T1000 (cell line): ENCODE measurements around the gene TMUB1.

Source experiments
- DNase-seq: peaks from one replicate; lab custom pipeline; 2025; ENCODE audit warnings: mixed read lengths; lab: John Stamatoyannopoulos, UW

Gene TMUB1

DNA sequence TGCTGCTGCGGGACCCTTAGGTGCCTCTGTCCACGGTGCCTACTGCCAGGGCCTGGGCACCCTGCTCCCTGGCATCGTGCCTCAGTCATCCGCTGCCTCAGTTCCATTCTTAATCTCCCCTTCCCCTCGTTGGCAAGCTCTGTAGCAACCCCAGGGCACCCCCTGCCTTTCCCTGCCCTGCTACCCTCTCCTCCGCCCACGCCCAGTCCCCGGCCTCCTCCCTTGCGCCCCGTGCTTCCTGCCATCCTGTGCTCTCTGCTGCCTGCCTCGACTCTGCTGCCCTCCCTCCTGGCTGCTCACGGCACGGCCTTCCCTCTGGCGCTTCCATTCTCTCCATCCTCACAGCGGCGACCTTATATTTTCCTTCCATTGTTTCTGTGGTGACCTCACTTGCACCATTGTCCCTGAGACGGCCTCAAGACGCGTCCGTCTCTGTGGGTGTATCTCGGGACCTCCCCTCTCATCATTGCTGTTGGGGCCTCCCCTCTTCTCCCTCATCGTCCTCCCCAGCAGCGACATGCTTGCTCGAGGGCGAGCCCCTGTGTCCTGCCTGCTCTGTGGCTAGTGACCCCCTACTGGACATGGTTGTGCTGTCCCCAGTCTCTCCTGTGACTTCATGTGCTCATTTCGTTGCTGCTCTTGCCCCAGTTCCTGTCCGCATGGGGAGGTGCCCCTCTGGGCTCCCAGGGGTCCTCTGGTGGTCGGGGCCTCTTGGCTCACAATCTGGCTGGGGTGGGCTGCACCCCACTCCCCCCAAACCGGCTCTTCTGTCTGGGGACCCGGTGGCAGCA lies 38.3 kb upstream of the TMUB1 start:
- no peak for DNase-seq

DNA sequence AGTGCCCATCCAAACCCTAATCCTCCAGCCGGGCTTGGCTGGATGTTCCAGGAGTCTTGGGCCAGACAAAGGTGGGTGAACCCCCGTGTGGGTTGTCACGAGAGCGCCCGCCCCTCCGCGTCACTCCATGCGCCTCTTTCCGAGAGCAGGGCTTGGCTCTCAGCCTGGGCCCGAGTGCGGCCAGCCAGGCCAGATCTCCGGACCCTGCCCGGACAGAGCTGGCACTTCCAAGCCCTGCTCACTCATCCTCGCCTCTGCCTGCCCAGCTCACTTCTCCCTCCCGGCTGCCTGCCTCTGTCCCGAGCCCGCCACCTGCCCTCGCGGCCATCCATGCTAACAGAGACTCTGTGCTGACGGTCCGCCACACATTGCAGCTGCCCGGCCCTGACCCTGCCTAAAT lies 37.6 kb upstream of the TMUB1 start:
- DNase-seq, result no peak

DNA sequence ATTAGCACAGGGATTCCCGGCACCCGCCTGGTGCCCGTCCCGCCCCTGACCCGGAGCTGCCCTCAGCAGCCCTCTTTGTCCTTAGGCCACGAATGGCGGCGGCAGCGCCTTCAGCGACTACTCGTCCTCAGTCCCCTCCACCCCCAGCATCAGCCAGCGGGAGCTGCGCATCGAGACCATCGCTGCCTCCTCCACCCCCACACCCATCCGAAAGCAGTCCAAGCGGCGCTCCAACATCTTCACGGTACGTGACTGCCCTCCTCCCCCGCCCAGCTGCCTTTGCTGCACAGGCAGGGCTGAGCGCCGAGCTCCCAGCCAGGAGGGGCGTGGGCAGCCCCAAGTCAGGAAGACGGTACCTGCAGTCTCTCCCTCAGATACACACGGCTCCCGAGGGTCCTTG lies 36.6 kb upstream of the TMUB1 start:
- no peak for DNase-seq

DNA sequence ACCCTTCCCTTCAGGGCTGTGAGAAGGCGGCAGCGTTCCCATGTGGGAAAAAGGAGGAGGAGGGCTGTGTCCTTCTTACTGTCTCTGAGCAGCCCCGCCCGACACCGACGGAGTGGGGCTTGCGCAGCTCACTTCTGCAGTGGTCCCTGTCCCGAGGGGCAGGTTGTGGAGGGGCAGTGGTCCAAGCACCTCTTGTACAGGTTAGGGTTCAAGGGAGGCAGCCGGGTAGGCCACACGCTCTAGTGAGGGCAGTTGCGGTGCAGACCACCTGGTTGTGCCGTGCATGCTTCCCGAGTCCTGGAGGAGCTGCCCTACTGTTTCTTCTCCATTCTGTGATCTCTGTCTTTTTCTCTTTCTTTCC lies 35.7 kb upstream of the TMUB1 start:
- DNase-seq, result no peak

DNA sequence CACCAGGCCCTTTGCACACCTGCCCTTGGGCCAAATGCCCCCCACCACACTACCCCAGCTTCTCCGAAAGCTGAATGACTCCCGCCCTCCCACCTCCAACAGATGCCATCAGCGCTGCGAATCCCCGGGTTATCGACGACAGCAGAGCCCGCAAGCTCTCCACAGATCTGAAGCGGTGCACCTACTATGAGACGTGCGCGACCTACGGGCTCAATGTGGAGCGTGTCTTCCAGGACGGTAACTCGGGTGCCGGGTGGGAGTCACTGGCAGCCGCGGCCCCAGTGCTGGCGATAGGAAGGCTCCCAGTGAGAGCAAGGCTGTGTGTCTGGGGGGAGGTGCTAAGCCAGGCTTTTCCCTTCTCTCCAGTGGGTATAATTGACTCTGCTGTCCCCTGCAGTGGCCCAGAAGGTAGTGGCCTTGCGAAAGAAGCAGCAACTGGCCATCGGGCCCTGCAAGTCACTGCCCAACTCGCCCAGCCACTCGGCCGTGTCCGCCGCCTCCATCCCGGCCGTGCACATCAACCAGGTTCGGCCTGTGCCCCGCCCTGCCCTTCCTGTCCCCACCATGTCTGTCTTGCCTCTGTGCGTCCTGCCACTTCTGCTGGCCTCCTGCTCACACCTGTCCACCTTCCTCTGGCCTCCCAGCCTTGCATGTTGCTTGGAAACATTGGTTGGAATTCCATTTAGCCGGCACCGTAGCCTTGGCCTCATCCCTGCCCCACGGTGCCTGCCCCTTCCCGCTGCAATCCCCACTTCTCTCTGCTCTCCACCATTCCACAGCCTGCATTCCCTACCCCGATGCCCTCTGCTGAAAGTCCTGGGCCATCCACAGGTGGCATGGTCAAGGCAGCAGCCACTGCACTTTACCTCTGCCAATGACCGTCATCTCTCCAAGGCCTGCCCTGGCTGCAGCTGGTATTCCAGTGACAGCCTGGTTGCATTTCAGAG lies 35.1 kb upstream of the TMUB1 start:
- DNase-seq, result no peak

DNA sequence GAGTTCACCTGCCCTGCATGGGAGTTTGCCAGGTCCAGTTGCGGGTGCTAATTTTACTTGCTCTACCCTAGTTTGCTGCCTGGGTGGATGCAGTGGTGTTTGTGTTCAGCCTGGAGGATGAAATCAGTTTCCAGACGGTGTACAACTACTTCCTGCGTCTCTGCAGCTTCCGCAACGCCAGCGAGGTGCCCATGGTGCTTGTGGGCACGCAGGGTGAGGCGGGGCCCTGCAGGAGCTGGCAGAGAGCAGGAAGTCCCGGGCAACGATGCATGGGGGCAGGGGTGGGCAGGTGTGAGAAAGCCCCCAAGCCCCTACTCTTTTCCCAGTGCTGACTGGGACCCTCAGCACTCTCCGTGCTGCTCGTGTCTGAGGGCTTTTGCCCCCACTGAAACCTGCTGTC lies 34.3 kb upstream of the TMUB1 start:
- DNase-seq, result no peak

DNA sequence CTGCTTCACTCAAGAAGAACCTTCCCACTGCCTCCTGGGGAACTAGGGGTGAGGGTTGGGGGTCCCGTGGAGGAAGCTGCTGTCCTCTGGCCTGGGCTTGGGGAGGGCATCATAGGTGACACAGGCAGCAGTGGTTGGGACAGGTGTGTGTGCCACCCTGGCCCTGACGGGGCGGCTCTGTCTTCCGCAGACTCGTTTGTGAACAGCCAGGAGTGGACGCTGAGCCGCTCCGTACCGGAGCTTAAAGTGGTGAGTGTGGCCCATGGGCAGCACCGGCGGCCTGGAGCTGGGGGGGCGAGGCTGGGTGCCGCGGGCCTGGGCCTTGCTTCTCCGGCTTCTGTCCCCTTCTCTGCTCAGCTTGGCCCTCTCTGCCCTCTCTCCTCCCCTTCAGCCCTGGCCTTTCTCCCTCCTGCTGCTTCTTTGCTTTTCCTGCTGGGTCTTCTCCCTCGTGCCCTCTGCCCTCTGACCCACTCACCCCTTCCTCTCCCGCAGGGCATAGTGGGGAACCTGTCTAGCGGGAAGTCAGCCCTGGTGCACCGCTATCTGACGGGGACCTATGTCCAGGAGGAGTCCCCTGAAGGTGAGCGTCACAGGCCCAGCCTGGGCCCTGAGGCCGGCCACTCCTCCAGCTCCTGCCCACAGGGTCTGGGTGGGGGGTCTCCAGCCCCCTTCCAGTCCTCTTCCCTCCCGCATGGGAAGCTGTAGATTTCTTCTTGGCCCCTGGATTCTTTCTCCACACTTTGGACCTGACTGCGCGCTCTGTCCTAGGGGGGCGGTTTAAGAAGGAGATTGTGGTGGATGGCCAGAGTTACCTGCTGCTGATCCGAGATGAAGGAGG lies 33.5 kb upstream of the TMUB1 start:
- DNase-seq, result no peak

DNA sequence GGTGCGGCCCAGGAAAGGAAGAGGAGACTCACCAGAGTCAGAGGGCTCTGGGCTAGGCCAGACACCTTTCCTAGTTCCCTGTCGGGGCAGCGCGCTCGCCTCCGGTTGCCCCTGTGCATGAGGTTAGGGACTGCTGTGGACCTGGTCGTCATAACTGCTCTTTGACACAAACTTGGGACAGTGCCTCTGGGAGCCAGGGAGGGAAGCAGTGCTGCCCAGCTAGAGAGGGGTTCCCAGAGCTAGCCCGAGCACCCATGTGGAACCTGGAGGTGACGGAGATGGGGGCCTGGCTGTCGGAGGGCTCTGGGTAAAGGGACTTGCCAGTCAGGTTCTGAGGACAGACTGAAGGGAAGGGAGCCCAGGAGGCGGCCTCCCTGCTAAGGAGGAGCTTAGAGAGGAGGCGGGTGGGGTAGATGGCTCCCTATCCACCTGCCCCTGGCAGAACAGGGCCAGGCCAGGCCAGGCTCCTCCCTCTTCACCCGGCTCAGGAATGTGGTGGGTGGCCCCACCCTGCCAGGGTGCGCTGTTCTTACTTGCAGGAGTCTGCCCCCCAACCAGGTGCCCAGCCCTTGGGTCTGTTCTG lies 32.6 kb upstream of the TMUB1 start:
- no peak for DNase-seq

DNA sequence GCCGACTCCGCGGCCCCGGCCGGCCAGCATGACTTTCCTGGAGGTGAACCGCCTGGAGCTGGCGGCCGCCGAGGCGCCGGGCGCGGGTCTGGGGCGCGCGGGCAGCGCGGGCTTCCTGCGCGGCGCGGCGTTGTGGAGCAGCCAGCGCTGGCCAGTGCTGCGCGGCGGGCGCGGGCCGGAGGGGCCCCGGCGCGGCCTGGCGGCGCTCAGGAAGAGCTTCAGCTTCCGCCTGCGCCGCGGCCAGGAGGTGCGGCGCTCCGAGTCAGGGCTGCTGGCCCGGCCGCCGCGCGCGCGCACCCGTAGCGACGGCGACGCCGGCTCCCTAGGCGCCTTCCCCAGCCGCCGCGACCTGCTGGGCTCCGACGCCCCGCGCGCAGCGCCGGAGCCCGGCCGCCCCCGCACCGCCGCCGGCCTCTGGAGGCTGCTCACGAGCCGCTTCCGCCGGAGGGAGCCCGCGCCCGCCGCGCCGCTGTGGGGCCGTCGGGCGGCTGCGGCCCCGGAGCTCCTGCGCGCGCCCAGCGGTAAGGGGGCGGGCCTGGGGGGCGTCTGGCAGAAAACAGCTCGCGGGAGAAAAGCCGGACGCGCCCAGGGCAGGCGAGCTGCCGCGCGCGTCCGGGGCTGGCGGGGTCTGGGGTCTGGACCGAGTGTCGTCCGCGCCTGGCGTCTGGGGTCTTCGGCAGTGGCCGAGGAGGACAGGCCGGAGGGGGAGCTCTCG lies 32.0 kb upstream of the TMUB1 start:
- no peak for DNase-seq

DNA sequence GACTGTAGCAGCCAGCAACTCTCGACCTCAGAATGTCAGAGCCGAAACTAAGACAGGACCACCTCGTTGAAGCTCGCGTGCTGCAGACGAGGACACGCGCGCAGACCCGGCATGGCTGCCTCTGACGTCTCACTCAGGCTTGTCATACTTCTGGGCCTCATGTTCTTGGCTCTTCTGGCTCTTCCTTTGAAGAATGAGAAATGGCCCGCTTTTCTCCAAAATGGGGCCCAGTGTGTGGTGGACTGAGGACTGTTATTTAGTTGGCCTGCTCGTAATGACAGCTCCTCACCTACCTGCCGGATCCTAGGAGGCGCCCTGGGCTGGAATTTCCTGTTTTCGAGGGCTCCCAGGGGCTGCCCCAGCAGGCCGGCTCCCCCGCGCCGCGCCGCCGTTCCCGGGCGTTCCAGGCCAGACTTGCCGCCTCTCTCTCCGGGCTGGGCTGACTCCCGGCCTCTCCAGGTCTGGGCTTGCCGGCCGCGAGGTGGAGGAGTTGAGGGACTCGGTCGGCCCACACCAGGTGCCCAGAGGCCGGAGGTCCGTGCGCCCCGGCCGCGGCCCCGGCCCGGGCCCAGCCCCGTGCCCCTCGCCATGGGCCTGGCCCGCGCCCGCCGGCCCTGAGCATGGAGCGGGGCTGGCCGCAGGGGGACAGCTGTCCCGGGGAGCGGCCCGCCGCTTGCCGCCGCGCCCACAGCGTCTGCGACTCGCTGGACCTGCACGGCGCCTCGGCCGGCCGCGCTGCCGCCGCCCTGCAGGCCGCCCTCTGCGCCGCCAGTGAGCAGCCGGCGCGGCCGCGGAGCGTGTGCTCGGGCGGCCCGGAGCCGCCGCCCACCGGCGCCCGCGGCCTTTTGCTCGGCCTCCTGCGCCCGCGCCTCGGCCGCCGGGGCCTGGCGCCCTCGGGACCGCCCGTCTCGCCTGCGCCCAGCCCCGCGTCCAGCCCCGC lies 31.1 kb upstream of the TMUB1 start:
- DNase-seq, result no peak

DNA sequence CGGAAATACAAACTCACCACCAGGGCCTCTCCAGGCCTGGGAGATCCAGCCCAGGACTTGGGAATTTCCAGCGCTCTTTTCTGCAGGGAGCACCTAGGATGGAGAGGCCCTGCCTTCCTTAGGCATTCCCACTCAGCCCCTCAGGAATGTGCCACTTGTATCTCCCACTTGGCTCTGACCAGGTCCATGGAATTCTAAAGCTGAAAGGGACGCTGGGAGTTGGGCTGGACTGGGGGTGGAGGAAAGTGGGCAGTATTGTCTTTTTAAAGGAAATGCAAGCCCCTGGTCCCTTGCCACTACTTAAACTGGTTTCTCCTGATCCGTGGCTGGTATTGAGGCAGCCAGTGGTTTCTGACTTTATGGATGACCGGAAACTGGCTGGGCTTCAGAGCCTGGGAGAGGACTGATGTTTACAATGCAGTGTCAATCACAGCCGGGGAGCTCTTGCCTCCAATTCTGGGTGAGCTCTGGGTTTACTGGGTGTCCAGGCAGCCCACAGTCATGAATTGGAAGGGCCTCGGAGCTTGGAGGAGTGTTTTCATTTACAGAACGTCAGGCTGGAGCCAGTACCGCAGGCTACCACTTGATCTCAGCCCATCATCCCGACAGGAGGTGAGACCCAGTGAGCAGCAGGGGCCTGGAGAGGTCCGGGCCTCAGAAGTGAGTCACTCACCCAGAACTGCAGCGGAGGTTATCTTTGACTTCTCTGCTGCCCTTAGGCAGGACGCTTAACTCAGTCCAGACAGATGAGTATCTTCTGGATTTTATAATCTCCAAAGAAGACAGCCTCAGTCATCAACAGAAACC lies 30.3 kb upstream of the TMUB1 start:
- peak; percentile 64 for DNase-seq

DNA sequence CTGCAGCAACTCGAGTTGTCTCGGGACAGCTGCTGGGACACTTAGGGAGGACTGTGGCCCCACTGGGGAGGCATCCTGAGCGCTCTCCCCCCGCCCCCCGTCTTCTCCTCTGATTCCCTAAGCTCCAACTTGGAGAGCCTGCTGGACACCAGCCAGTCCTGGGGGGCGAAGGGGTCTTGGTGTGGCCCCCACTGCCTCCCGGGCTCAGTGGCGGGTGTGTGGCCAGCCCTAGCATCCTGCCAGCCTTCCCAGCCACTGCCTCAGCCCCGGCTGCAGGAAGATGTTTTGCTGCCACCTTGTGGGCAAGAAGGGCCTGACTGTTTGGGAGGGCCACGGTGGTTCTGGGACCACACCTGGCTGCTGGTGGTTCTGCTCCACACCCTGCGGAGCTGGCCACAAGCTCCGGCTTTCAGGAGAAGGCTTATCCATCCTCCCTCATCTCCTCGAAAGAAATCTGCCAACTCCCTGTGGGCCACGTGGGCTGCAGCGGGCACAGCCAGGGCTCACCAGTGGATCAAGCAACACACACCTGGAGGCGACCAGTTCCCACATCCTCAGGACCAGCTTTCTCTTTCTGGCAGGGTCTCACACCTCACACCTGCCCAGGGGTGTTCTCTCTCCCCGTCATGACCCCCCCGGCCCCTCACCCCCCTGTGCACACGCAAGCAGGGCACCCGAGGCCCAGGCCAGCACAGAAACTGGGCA lies 27.8 kb upstream of the TMUB1 start:
- peak; percentile 39 for DNase-seq

DNA sequence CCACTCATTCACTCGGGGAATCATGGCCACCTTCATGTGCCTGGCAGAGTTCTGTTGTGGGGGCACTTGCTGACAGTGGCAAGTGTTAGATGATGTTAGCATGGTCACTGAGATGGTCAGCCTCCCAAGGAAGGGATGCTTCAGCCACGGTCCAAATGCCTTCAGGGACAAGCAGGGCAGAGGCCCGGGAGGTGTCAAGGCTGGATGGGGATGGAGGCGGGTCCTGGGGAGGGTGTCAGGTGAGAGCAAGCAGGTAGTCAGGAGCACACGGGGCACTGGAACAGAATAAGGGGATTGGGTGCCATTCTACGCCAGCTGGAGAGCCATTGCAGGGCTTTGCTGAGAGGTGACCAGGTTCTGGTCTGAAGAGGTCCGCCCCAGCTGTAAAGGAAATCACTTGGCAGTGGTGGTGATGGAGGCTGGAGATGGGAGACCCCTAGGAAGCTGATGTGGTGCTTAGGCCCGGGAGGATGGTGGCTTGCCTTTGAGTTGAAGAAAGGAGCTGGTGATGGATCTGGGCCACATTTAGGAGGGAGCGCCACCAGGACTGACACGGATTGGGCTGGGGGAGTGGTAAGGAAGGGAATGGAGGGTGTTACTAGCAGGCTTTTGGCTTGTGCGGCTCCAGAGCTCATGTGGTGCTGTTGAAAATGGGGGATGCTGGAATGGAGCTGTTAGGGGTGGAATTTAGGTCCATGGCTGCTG lies 27.1 kb upstream of the TMUB1 start:
- DNase-seq, result peak; percentile 19

DNA sequence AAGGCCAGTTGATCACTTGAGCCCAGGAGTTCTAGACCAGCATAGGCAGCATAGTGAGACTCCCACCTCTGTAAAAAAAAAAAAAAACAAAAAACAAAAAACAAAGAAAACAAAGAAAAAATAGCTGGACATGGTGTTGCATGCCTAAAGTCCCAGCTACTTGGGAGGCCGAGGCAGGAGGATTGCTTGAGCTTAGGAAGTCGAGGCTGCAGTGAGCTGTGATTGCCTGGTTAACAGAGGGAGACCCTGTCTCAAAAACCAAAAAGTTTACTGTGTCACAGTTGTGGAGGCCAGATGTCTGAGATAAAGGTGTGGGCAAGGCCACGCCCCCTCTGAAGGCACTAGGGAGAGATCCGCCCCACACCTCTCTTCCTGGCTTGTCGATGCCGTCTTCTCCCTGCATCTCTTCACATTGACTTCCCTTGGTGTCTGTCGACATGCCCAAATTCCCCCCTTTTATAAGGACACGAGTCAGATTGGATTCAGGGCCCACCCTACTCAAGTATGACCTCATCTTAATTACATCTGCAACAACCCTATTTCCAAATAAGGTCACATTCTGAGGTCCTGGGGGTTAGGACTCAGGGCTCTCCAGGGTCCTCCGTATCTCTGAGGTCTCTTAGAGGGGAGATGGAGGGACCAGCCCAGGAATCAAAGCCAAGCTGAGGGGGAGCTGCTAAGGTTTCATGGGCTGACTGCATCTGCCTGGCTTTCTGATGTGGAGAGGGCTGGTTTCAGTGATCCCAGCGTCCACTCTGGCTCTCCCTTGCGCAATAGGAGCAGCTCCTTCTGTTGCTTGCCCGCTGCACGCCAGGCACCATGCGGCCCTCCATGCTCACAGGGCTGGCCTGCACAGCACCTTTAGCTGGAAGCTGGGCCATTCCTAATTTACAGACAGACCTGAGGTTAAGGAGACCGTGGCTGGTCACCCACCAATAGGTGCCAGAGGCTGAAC lies 26.1 kb upstream of the TMUB1 start:
- no peak for DNase-seq

DNA sequence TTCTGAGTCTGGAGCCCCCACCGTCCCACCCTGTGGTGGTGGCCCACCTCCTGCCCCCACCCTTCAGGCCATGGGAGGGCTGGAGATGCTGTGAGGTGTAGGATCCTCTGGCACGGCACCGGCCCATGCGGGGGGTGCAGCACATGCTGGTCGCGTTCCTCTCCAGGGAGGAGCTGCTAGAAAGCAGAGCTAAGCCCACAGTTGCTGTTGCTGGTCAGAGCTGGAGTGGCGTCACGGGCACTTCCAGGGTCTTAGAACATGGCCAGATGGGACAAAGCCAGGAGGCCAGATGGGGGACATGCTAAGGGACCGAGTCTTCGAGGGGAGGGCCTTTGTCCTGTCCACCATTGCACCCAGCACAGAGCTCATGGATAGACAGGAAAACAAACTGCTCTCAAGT lies 24.6 kb upstream of the TMUB1 start:
- no peak for DNase-seq

DNA sequence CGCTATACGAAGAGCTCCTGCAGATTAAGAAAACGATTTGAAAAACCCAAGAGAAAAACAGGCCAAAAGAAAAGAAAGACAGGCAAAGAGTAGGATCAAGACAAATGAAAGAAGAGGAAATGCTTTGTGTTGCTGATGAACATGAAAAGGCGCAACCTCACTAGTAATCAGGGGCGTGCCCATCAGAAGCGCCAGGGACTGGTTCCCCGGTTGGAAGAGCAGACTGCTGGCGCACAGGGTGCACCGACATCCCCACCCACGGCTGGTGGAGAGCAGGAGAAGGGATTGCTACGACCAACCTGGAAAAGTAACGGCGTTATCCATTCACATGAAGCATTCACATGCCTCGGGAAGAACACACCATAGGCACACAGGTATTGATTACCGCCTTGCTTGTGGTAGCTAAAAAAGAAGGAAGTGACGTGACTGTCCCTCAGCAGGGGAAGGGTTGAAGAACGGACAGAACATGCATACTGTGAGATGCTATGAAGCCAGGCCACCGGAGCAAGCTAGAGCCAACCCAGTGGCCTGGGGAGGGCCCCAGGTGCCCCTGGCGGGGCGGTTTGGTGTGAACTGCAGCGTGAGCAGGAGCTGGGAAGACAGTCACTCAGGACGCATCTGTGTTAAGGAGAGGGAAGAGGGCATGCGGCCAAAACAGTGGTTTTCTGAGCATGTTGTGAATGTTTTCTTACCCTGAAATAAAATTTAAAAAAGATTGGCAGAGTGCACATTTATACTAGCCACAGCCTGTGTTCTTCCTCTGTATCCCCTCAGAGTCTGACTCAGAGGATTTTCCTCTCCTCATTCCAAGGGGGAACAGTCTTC lies 21.3 kb upstream of the TMUB1 start:
- DNase-seq, result no peak
